Measurements from ENCODE around the gene NUTM2F. TPM values are rescaled to one million over a fixed set of nuclear protein-coding genes. Genes with fewer than 3 reads are reported as not detected.
"Not testable (repeated sequence)": the region's sequence is repeated elsewhere in the genome, so short reads cannot be mapped to it uniquely, and the experiment has no call there.

The NUTM2F gene
- not detected for polyA plus RNA-seq (2012; ENCODE audit: missing spikeins)

- DNase-seq (ENCODE audit: insufficient read length); FAIRE-seq: not testable (repeated sequence)
These were observed at the start of gene NUTM2F for GRCh38 chr9:94328544-94328943. Gene NUTM2F (minus strand): TSS chr9:94328644. CDS start chr9:94328623, 21 bp downstream.

GRCh38 chr9:94375197-94375596 lies 46.8 kb upstream of the NUTM2F start:
- FAIRE-seq, result peak; percentile 98
- not testable (repeated sequence) for DNase-seq (ENCODE audit: insufficient read length)

GRCh38 chr9:94374176-94375056 lies 46.0 kb upstream of the NUTM2F start:
- peak; percentile 61; the same call in 1 of the 2 replicates for TF ChIP-seq POLR2A (IDR thresholded peaks at IDR 0.05; ENCODE audit: low read depth, low read length)
- FAIRE-seq (peak; percentile 96), DNase-seq (ENCODE audit: insufficient read length) (peak; percentile 60)

- DNase-seq (ENCODE audit: insufficient read length); FAIRE-seq: not testable (repeated sequence)
These were observed 45.3 kb upstream of the NUTM2F start for GRCh38 chr9:94373779-94374175.

- FAIRE-seq; DNase-seq (ENCODE audit: insufficient read length): not testable (repeated sequence)
These were observed 41.8 kb upstream of the NUTM2F start for GRCh38 chr9:94370266-94370665.

GRCh38 chr9:94364093-94364614 lies 35.7 kb upstream of the NUTM2F start:
- FAIRE-seq; DNase-seq (ENCODE audit: insufficient read length): not testable (repeated sequence)

GRCh38 chr9:94357158-94357557 lies 28.7 kb upstream of the NUTM2F start:
- not testable (repeated sequence) for DNase-seq (ENCODE audit: insufficient read length); FAIRE-seq

- not testable (repeated sequence) for DNase-seq (ENCODE audit: insufficient read length); FAIRE-seq
These were observed 23.7 kb upstream of the NUTM2F start for GRCh38 chr9:94351901-94352723.

GRCh38 chr9:94348754-94349153 lies 20.3 kb upstream of the NUTM2F start:
- FAIRE-seq; DNase-seq (ENCODE audit: insufficient read length): not testable (repeated sequence)

- not testable (repeated sequence) for FAIRE-seq; DNase-seq (ENCODE audit: insufficient read length)
These were observed 19.0 kb upstream of the NUTM2F start for GRCh38 chr9:94347451-94347850.

GRCh38 chr9:94341703-94342102 lies 13.3 kb upstream of the NUTM2F start:
- DNase-seq (ENCODE audit: insufficient read length), result not testable (repeated sequence)
- peak; percentile 56 for FAIRE-seq

GRCh38 chr9:94340750-94341149 lies 12.3 kb upstream of the NUTM2F start:
- not testable (repeated sequence) for DNase-seq (ENCODE audit: insufficient read length); FAIRE-seq

GRCh38 chr9:94339657-94340056 lies 11.2 kb upstream of the NUTM2F start:
- not testable (repeated sequence) for FAIRE-seq; DNase-seq (ENCODE audit: insufficient read length)

GRCh38 chr9:94338723-94339122 lies 10.3 kb upstream of the NUTM2F start:
- not testable (repeated sequence) for DNase-seq (ENCODE audit: insufficient read length); FAIRE-seq

- DNase-seq (ENCODE audit: insufficient read length); FAIRE-seq: not testable (repeated sequence)
These were observed 8.0 kb upstream of the NUTM2F start for GRCh38 chr9:94336445-94336844.

- FAIRE-seq; DNase-seq (ENCODE audit: insufficient read length): not testable (repeated sequence)
These were observed 2.9 kb downstream of the NUTM2F start for GRCh38 chr9:94325583-94325982.

- not testable (repeated sequence) for DNase-seq (ENCODE audit: insufficient read length); FAIRE-seq
These were observed 5.2 kb downstream of the NUTM2F start for GRCh38 chr9:94323153-94323798.

- not testable (repeated sequence) for FAIRE-seq
These were observed 6.0 kb downstream of the NUTM2F start for GRCh38 chr9:94322342-94322940.

GRCh38 chr9:94317949-94318657 lies 10.3 kb downstream of the NUTM2F start:
- FAIRE-seq; DNase-seq (ENCODE audit: insufficient read length): not testable (repeated sequence)

More at GRCh38 chr9:94322342-94322940, 6.0 kb downstream of the NUTM2F start:
- DNase-seq (ENCODE audit: insufficient read length), result not testable (repeated sequence)

Data from GM12892 (cell line).